OCI-LY1 (cell line): ENCODE results near the gene PLEKHD1.

Source experiments
- H2AFZ ChIP-seq: fragments of 200-600 bp; sonication (generic), shearing (Covaris generic); 2 replicates; pipeline ENCODE4 v1.6.0; 2014; ENCODE audit warnings: antibody characterized with exemption, mild to moderate bottlenecking, low read length
- H3F3A ChIP-seq: fragments of 200-600 bp; sonication (generic), shearing (Covaris generic); 2 replicates; pipeline ENCODE4 v1.6.0; 2014; ENCODE audit warnings: mild to moderate bottlenecking, antibody characterized with exemption, low read length, moderate library complexity; ENCODE audit not compliant: insufficient read depth
- H3K27ac ChIP-seq: fragments of 200-600 bp; sonication (generic); 2 replicates; pipeline ENCODE4 v1.5.1; 2014; ENCODE audit warnings: low read length, mixed run types, mild to moderate bottlenecking, low read depth; ENCODE audit not compliant: poor library complexity, severe bottlenecking
- H3K27me3 ChIP-seq: fragments of 200-600 bp; sonication (generic); 2 replicates; pipeline ENCODE4 v1.6.0; 2014; ENCODE audit warnings: antibody characterized with exemption, mild to moderate bottlenecking, low read length, moderate library complexity; ENCODE audit not compliant: insufficient read depth
- H3K36me3 ChIP-seq: fragments of 200-600 bp; sonication (generic); 2 replicates; pipeline ENCODE4 v1.6.1; 2014; ENCODE audit warnings: mild to moderate bottlenecking, antibody characterized with exemption, low read length, moderate library complexity, mixed read lengths; ENCODE audit not compliant: insufficient read depth
- H3K4me1 ChIP-seq: fragments of 200-600 bp; sonication (generic); 2 replicates; pipeline ENCODE4 v1.5.1; 2014; ENCODE audit warnings: mild to moderate bottlenecking, low read length, moderate library complexity; ENCODE audit not compliant: insufficient read depth, severe bottlenecking
- H3K4me2 ChIP-seq: fragments of 200-600 bp; sonication (generic), shearing (Covaris generic); 2 replicates; pipeline ENCODE4 v1.6.1; 2014; ENCODE audit warnings: low read length
- H3K4me3 ChIP-seq: fragments of 200-600 bp; sonication (generic); 2 replicates; pipeline ENCODE4 v1.5.1; 2014; ENCODE audit warnings: low read length, low read depth, mild to moderate bottlenecking, mixed read lengths; ENCODE audit not compliant: poor library complexity, severe bottlenecking
- H3K79me2 ChIP-seq: fragments of 200-600 bp; shearing (Covaris generic); 2 replicates; pipeline ENCODE4 v1.6.1; 2016; ENCODE audit warnings: mixed run types, low read length, mixed read lengths; ENCODE audit not compliant: insufficient read depth
- H3K9ac ChIP-seq: fragments of 200-600 bp; sonication (generic), shearing (Covaris generic); 2 replicates; pipeline ENCODE4 v1.6.1; 2014; ENCODE audit warnings: mild to moderate bottlenecking, low read length, mixed read lengths
- H3K9me2 ChIP-seq: fragments of 200-600 bp; sonication (generic), shearing (Covaris generic); 2 replicates; pipeline ENCODE4 v1.6.1; 2014; ENCODE audit warnings: low read depth, mild to moderate bottlenecking, low read length, mixed read lengths
- H3K9me3 ChIP-seq: fragments of 200-600 bp; shearing (Covaris generic); 2 replicates; pipeline ENCODE4 v1.6.1; 2014; ENCODE audit warnings: low read length, mixed read lengths
- H4K20me1 ChIP-seq: fragments of 200-600 bp; sonication (generic), shearing (Covaris generic); 2 replicates; pipeline ENCODE4 v1.6.0; 2016; ENCODE audit warnings: mild to moderate bottlenecking, low read length; ENCODE audit not compliant: insufficient read depth
- EZH2 ChIP-seq: fragments of 200-600 bp; sonication (generic), shearing (Covaris generic); IDR thresholded peaks from 2 replicates; pipeline ENCODE4 v1.8.0; 2017; ENCODE audit warnings: borderline replicate concordance, mixed run types, mild to moderate bottlenecking, antibody characterized with exemption, low read length, moderate library complexity, mixed read lengths
- TF ChIP-seq, protein P1 (sequence below): fragments of 200-600 bp; sonication (generic), shearing (Covaris generic); IDR thresholded peaks from 2 replicates; pipeline ENCODE4 v1.5.1; 2017; ENCODE audit warnings: mild to moderate bottlenecking, antibody characterized with exemption, low read length, moderate library complexity, mixed read lengths

PLEKHD1 gene

DNA sequence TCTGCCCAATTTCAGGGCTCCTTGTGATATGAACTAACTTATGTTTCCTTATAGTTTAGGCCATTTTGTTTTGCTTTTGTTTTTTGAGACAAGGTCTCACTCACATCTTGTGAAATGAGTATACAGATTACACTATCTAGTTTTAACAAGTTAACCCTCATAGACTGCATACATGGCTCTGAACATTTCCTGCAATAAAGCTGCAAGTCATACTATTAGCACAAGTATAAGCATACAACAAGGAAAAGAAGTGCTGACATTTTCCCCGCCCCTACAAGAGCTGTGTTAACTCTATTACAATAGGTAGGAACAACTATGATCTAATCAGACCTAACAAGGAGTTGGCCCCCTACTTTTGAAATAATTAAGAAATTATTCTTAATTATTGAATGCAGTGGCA lies 54.2 kb downstream of the PLEKHD1 start:
- no peak overlapping the region for H3K9ac ChIP-seq
- no peaks in the 10 kb centered on the region for H3K9me2 ChIP-seq
- no peak for TF ChIP-seq EZH2
- TF ChIP-seq, protein P1, sequence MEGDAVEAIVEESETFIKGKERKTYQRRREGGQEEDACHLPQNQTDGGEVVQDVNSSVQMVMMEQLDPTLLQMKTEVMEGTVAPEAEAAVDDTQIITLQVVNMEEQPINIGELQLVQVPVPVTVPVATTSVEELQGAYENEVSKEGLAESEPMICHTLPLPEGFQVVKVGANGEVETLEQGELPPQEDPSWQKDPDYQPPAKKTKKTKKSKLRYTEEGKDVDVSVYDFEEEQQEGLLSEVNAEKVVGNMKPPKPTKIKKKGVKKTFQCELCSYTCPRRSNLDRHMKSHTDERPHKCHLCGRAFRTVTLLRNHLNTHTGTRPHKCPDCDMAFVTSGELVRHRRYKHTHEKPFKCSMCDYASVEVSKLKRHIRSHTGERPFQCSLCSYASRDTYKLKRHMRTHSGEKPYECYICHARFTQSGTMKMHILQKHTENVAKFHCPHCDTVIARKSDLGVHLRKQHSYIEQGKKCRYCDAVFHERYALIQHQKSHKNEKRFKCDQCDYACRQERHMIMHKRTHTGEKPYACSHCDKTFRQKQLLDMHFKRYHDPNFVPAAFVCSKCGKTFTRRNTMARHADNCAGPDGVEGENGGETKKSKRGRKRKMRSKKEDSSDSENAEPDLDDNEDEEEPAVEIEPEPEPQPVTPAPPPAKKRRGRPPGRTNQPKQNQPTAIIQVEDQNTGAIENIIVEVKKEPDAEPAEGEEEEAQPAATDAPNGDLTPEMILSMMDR: no peak
- no peaks in the 10 kb centered on the region for H3K79me2 ChIP-seq
- H3K27me3 ChIP-seq: no peaks in the 10 kb centered on the region
- no peaks in the 10 kb centered on the region for H4K20me1 ChIP-seq
- no peaks in the 10 kb centered on the region for H3F3A ChIP-seq
- no peak overlapping the region for H2AFZ ChIP-seq
- no peaks in the 10 kb centered on the region for H3K4me1 ChIP-seq
- H3K27ac ChIP-seq: no peak overlapping the region
- H3K4me2 ChIP-seq: no peak overlapping the region
- no peak overlapping the region for H3K4me3 ChIP-seq
- H3K9me3 ChIP-seq: no peaks in the 10 kb centered on the region
- H3K36me3 ChIP-seq: no peaks in the 10 kb centered on the region

DNA sequence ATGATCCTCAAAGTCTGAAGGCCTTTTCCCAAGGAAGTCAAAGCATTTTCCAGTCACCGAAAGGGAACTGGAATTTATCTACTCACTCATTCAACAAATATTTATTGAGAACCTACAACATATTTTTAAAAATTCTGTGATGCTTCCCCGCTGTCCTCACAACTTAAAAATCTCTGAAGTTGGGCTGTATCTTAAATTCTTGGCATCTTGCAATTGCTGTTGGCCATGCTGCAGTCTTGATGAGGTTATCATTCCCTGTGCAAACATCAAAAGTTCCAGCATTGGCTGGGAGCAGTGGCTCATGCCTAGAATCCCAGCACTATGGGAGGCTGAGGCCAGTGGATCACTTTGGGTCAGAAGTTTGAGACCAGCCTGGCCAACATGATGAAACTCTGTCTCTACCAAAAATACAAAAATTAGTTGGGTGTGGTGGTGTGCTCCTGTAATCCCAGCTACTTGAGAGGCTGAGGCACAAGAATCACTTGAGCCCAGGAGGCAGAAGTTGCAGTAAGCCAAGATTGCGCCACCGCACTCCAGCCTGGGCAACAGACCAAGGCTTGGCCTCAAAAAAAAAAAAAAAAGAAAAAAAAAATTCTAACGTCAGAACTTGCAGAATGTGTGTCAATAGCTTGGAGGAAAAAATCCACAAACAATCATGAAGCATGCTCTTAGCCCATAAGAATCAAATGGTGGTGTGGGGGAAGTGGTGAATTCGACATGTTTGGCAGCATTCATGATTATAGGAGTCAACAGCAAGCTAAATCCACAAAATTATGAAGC lies 55.3 kb downstream of the PLEKHD1 start:
- TF ChIP-seq, protein P1: no peak
- no peak for TF ChIP-seq EZH2
- Histone ChIP-seq H2AFZ (no peak overlapping the region), H3K4me1 (no peaks in the 10 kb centered on the region), H3F3A (no peaks in the 10 kb centered on the region), H3K9ac (no peak overlapping the region), H3K36me3 (no peaks in the 10 kb centered on the region), H3K27me3 (no peaks in the 10 kb centered on the region), H3K27ac (no peak overlapping the region), H3K9me2 (no peaks in the 10 kb centered on the region), H3K4me3 (no peak overlapping the region), H4K20me1 (no peaks in the 10 kb centered on the region), H3K79me2 (no peaks in the 10 kb centered on the region), H3K4me2 (no peak overlapping the region), H3K9me3 (no peaks in the 10 kb centered on the region)

DNA sequence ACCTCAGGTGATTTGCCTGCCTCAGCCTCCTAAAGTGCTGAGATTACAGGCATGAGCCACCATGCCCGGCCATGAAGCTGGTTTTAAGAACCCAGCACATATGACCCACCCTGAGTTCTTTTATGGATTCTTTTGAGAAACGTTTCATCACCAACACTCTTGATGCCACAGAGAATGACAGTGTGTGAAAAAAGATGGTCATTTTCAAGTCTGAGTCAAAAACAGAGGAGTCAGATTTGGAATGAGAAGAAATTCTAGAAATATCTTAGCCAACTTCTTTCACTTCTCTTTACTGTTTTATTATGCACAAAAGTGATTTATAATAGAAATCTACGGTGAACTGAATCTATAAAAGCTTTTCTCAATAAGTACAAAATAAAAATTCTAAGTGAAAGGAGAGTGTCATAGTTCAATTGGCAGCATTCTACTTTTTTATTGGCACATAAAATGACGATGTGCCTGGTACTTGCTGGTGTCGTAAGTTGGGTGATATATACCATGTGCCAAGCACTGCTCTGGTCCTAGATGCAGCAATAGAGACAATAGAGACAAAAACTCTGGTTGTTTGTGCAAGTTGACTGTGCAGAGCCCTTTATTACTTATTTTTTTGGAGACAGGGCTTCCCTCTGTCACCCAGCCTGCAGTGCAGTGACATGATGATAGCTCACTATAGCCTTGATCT lies 56.3 kb downstream of the PLEKHD1 start:
- no peaks in the 10 kb centered on the region for H3K36me3 ChIP-seq
- H3K4me2 ChIP-seq: no peak overlapping the region
- no peaks in the 10 kb centered on the region for H3K27me3 ChIP-seq
- no peak overlapping the region for H3K27ac ChIP-seq
- no peak overlapping the region for H3K4me3 ChIP-seq
- no peaks in the 10 kb centered on the region for H3K79me2 ChIP-seq
- H3K9me3 ChIP-seq: no peaks in the 10 kb centered on the region
- H3F3A ChIP-seq: no peaks in the 10 kb centered on the region
- no peaks in the 10 kb centered on the region for H3K4me1 ChIP-seq
- no peaks in the 10 kb centered on the region for H3K9me2 ChIP-seq
- no peak overlapping the region for H2AFZ ChIP-seq
- no peaks in the 10 kb centered on the region for H4K20me1 ChIP-seq
- H3K9ac ChIP-seq: no peak overlapping the region
- TF ChIP-seq EZH2: no peak
- TF ChIP-seq, protein P1: no peak
